Activated CD4-positive, alpha-beta T cell treated with anti-CD3 and anti-CD28 coated beads, Interleukin-10, Interleukin-2, amounts not matched to agents 100 ng/mL and 50 ng/mL, durations not matched to agents 16 hours and 8 hours (primary cell): ENCODE measurements around the gene STYXL2.

ENCODE experiments used
- DNase-seq: peaks from one replicate; pipeline ENCODE4 v3.0.0-alpha.2; 2020

Gene STYXL2

GRCh38 chr1:167093846-167094516 lies at the start of gene STYXL2:
Gene STYXL2, plus strand, starts transcription at chr1:167094075. Its CDS starts 775 bp downstream, at chr1:167094850.
- DNase-seq, result no peak

GRCh38 chr1:167051907-167052306 lies 42.0 kb upstream of the STYXL2 start:
- no peak for DNase-seq

- no peak for DNase-seq
Measured at GRCh38 chr1:167052389-167052788, 41.5 kb upstream of the STYXL2 start.

- no peak for DNase-seq
Measured at GRCh38 chr1:167054531-167054930, 39.3 kb upstream of the STYXL2 start.

- no peak for DNase-seq
Measured at GRCh38 chr1:167054946-167055630, 38.8 kb upstream of the STYXL2 start.

GRCh38 chr1:167056529-167057231 lies 37.2 kb upstream of the STYXL2 start:
- DNase-seq, result no peak

GRCh38 chr1:167057241-167057688 lies 36.6 kb upstream of the STYXL2 start:
- peak; percentile 43 for DNase-seq

- DNase-seq, result peak; percentile 76
Measured at GRCh38 chr1:167059045-167059808, 34.6 kb upstream of the STYXL2 start.

- DNase-seq, result no peak
Measured at GRCh38 chr1:167059809-167060107, 34.1 kb upstream of the STYXL2 start.

GRCh38 chr1:167060141-167061072 lies 33.5 kb upstream of the STYXL2 start:
- DNase-seq, result no peak

GRCh38 chr1:167061073-167061464 lies 32.8 kb upstream of the STYXL2 start:
- no peak for DNase-seq

GRCh38 chr1:167064621-167065020 lies 29.3 kb upstream of the STYXL2 start:
- DNase-seq, result no peak

GRCh38 chr1:167065471-167065870 lies 28.4 kb upstream of the STYXL2 start:
- no peak for DNase-seq

GRCh38 chr1:167066333-167067122 lies 27.3 kb upstream of the STYXL2 start:
- peak; percentile 78 for DNase-seq

GRCh38 chr1:167067904-167068303 lies 26.0 kb upstream of the STYXL2 start:
- no peak for DNase-seq

- no peak for DNase-seq
Measured at GRCh38 chr1:167068761-167069160, 25.1 kb upstream of the STYXL2 start.

GRCh38 chr1:167071286-167071685 lies 22.6 kb upstream of the STYXL2 start:
- no peak for DNase-seq

GRCh38 chr1:167076136-167076710 lies 17.7 kb upstream of the STYXL2 start:
- DNase-seq, result peak; percentile 20

- no peak for DNase-seq
Measured at GRCh38 chr1:167077128-167077867, 16.6 kb upstream of the STYXL2 start.

- no peak for DNase-seq
Measured at GRCh38 chr1:167077868-167078210, 16.0 kb upstream of the STYXL2 start.
